GM12878 (cell line): ENCODE data around the gene GNAI2. TPM values are rescaled to one million over a fixed set of nuclear protein-coding genes. Genes with fewer than 3 reads are reported as not detected.

Source experiments
- ATAC-seq: fragments of 200-7000 bp; cut with Tn5 transposase; 3 replicates; pipeline ENCODE4 v1.9.1; 2020; ENCODE audit warnings: mild to moderate bottlenecking, moderate library complexity
- BruUV-seq: library from RNA; stranded (reverse); fragments of 400-500 nt; replicated peaks from 2 replicates; lab custom pipeline; 2021; lab: Mats Ljungman, UMichigan
- CTCF ChIA-PET: fragments of 300-600 bp; sonication (Branson Sonifier 250); formaldehyde crosslinking; extraction: SDS; loops from one replicate; lab custom pipeline; 2021; ENCODE audit warnings: inconsistent platforms; lab: Yijun Ruan, JAX
- POLR2A ChIA-PET: fragments of 350-600 bp; formaldehyde crosslinking; extraction: SDS; loops from one replicate; lab custom pipeline; 2021; ENCODE audit warnings: inconsistent platforms; lab: Charles Lee
- RAD21 ChIA-PET: fragments of 300-600 bp; sonication (Branson Sonifier 250); formaldehyde crosslinking; loops from one replicate; lab custom pipeline; 2023; ENCODE audit warnings: antibody characterized with exemption; ENCODE audit not compliant: unreplicated experiment; lab: Charles Lee
- SMC1A ChIA-PET: fragments of 300-600 bp; sonication (Branson Sonifier 250); formaldehyde crosslinking; loops from one replicate; lab custom pipeline; 2023; ENCODE audit not compliant: unreplicated experiment, uncharacterized antibody; lab: Charles Lee
- DNase-seq: peaks from one replicate; pipeline ENCODE4 v3.0.0-alpha.2; 2011; ENCODE audit warnings: low read depth, low spot score
- FAIRE-seq: peaks from 3 replicates; lab custom pipeline; 2011; peaks lifted over from hg19 to GRCh38; lab: Jason Lieb, UNC
- H2AFZ ChIP-seq: 2 replicates; pipeline ENCODE4 v1.6.0; 2011; ENCODE audit warnings: low read depth, low read length, control low read depth; ENCODE audit not compliant: control insufficient read depth
- H3K27ac ChIP-seq: 2 replicates; pipeline ENCODE4 v1.5.1; 2011; ENCODE audit warnings: control low read depth; ENCODE audit not compliant: control insufficient read depth, insufficient read depth
- H3K27me3 ChIP-seq, 2 experiments: replicated peaks in 1 of 2; 2 replicates each; pipeline versions ENCODE4 v1.6.0 to v1.6.1; 2011; ENCODE audit warnings: low read length in 1 of 2; ENCODE audit not compliant: control insufficient read depth in 2 of 2, insufficient read depth in 2 of 2
- H3K36me3 ChIP-seq, 2 experiments: 2 replicates each; pipeline ENCODE4 v1.5.1; 2011; ENCODE audit warnings: low read length in 1 of 2; ENCODE audit not compliant: control insufficient read depth in 2 of 2, insufficient read depth in 2 of 2
- H3K4me1 ChIP-seq: 2 replicates; pipeline ENCODE4 v1.6.1; 2011; ENCODE audit warnings: mild to moderate bottlenecking, low read length, moderate library complexity, mixed read lengths; ENCODE audit not compliant: control insufficient read depth, insufficient read depth
- H3K4me2 ChIP-seq: 2 replicates; pipeline ENCODE4 v1.6.0; 2011; ENCODE audit warnings: control low read depth; ENCODE audit not compliant: control insufficient read depth, insufficient read depth
- H3K4me3 ChIP-seq: fragments of 200-600 bp; sonication (generic); 2 replicates; pipeline ENCODE4 v1.5.1; 2016
- H3K79me2 ChIP-seq: 2 replicates; pipeline ENCODE4 v1.6.0; 2011; ENCODE audit warnings: low read length; ENCODE audit not compliant: control insufficient read depth, insufficient read depth
- H3K9ac ChIP-seq: 2 replicates; pipeline ENCODE4 v1.8.0; 2011; ENCODE audit warnings: low read length, control low read depth, mixed read lengths; ENCODE audit not compliant: control insufficient read depth, insufficient read depth
- H3K9me3 ChIP-seq: replicated peaks from 3 replicates; pipeline ENCODE4 v1.5.1; 2011; ENCODE audit warnings: mild to moderate bottlenecking, low read length; ENCODE audit not compliant: control insufficient read depth, insufficient read depth
- H4K20me1 ChIP-seq: 2 replicates; pipeline ENCODE4 v1.6.0; 2011; ENCODE audit not compliant: control insufficient read depth, insufficient read depth
- CEBPZ ChIP-seq: fragments of 150-350 bp; IDR thresholded peaks from 2 replicates; pipeline ENCODE4 v1.6.1; 2016; ENCODE audit warnings: low read depth, low read length
- CREB1 ChIP-seq: IDR thresholded peaks from 2 replicates; pipeline ENCODE4 v1.6.1; 2012; ENCODE audit warnings: low read depth, mild to moderate bottlenecking, inconsistent platforms
- E4F1 ChIP-seq: fragments of 450-650 bp; IDR thresholded peaks from 2 replicates; pipeline ENCODE4 v1.6.1; 2018; ENCODE audit warnings: borderline replicate concordance, mild to moderate bottlenecking; ENCODE audit not compliant: partially characterized antibody
- FOXM1 ChIP-seq: IDR thresholded peaks from 2 replicates; pipeline ENCODE4 v1.6.1; 2012; ENCODE audit warnings: low read depth, mild to moderate bottlenecking, inconsistent platforms, low read length, moderate library complexity
- HSF1 ChIP-seq: fragments of 150-350 bp; IDR thresholded peaks from 2 replicates; pipeline ENCODE4 v1.6.1; 2014; ENCODE audit warnings: mild to moderate bottlenecking, low read depth, low read length
- KLF5 ChIP-seq: fragments of 450-650 bp; IDR thresholded peaks from 2 replicates; pipeline ENCODE4 v1.6.1; 2014; ENCODE audit warnings: mild to moderate bottlenecking; ENCODE audit not compliant: partially characterized antibody
- NBN ChIP-seq: fragments of 450-650 bp; IDR thresholded peaks from 2 replicates; pipeline ENCODE4 v1.6.1; 2016
- SKIL ChIP-seq: fragments of 450-650 bp; IDR thresholded peaks from 2 replicates; pipeline ENCODE4 v1.6.1; 2017; ENCODE audit warnings: mild to moderate bottlenecking, low read depth, inconsistent platforms; ENCODE audit not compliant: poor library complexity, severe bottlenecking
- SPI1 ChIP-seq: IDR thresholded peaks from 2 replicates; pipeline ENCODE4 v1.6.1; 2011; ENCODE audit warnings: low read depth, mild to moderate bottlenecking, low read length, moderate library complexity, borderline replicate concordance; ENCODE audit not compliant: insufficient read depth
- SRF ChIP-seq, 2 experiments: IDR thresholded peaks; 2 replicates each; pipeline ENCODE4 v1.6.1; 2011; ENCODE audit warnings: low read depth in 2 of 2, low read length in 2 of 2, mild to moderate bottlenecking in 1 of 2, moderate library complexity in 1 of 2
- TBL1XR1 ChIP-seq: IDR thresholded peaks from 2 replicates; pipeline ENCODE4 v1.6.1; 2012; ENCODE audit warnings: low read depth, low read length, improper control_type of control experiment
- TCF12 ChIP-seq: IDR thresholded peaks from 2 replicates; pipeline ENCODE4 v1.6.1; 2011; ENCODE audit warnings: low read depth, mild to moderate bottlenecking, low read length
- ZNF24 ChIP-seq: fragments of 450-650 bp; IDR thresholded peaks from 2 replicates; pipeline ENCODE4 v1.6.1; 2017; ENCODE audit warnings: antibody characterized with exemption, mild to moderate bottlenecking
- WGBS: methylation state at CpG from one replicate; pipeline ENCODE4 v1.1.6; 2016; ENCODE audit warnings: low lambda C conversion rate; ENCODE audit not compliant: insufficient replicate concordance, insufficient coverage; ENCODE audit errors: missing lambda C conversion rate; 5-methylcytosine and 5-hydroxymethylcytosine counted together
- in situ Hi-C: fragments of 300-500 bp; cut with MboI; formaldehyde crosslinking; loops from 9 replicates; pipeline ENCODE4 v1.14.3; 2018; ENCODE audit warnings: mixed read lengths
- intact Hi-C: fragments of 100-400 bp; cut with micrococcal nuclease; formaldehyde crosslinking; loops from one replicate; pipeline ENCODE4 v1.14.2; 2022; ENCODE audit not compliant: unreplicated experiment
- polyA plus RNA-seq, 11 experiments: library from polyadenylated mRNA; depleted of rRNA in 4 of 11; unstranded in 6 of 11; stranded (reverse) in 5 of 11; fragments of >200 nt; fragmentation: Nextera tagmentation in 4 of 11; fragmentation: Illumina TruSeq in 1 of 11; extraction: Ambion mirVana in 4 of 11; extraction: Trizol in 1 of 11; gene quantifications; 1 replicate in 1 of 11; 2 replicates in 10 of 11; pipeline versions ENCODE4 v1.2.1 to v1.2.3, GENCODE V29; 2011 to 2016; ENCODE audit warnings: inconsistent platforms in 2 of 11, missing spikeins in 2 of 11, low read depth in 1 of 11
- total RNA-seq, 4 experiments: library from RNA; depleted of rRNA in 3 of 4; stranded (reverse); fragments of >200 nt in 3 of 4; fragmentation: Illumina TruSeq in 1 of 4; extraction: Trizol in 1 of 4; gene quantifications; 2 replicates each; pipeline versions ENCODE4 v1.2.1 to v1.2.3, GENCODE V29; 2013 to 2021

Gene GNAI2
- total and polyA plus RNA-seq, 10 of the 15 experiments (the other 5 are each of a cell fraction or from before 2014, with no cell fraction given), result 5.0 to 346 (median 237) TPM

GRCh38 chr3:50259432-50260026, 23.5 kb downstream of the GNAI2 start:
- H3K36me3 ChIP-seq, result peaks cover 15 to 28% of the 10 kb centered on the region in 2 experiments; a peak in 3 of 4 replicates
- no peak overlapping the region; the same call in 1 of the 2 replicates for H3K4me3 ChIP-seq
- peak; percentile 36 for ATAC-seq
- H3K27me3 ChIP-seq, result no peaks in the 10 kb centered on the region
- 57% methylated on average over 18 of the region's 18 CpGs for WGBS
- ChIA-PET CTCF (interaction anchor here (1.0 to 7.9 kb wide), 9 partner anchors 8 to 65 kb away, joined by 3 to 44 read pairs (median 7); partner anchors contain the start of genes GNAI2, HYAL3, NAA80 and SEMA3B), POLR2A (interaction anchor here (0.6 to 1.9 kb wide), 7 partner anchors 11 to 505 kb away, joined by 3 to 7 read pairs (median 4); partner anchors contain the start of genes GNAI2 and LSMEM2), SMC1A (interaction anchor here (1.1 to 2.9 kb wide), 3 partner anchors 13 to 15 kb away, joined by 3 to 10 read pairs (median 5); no protein-coding TSS in a partner anchor), RAD21 (interaction anchor here (0.7 to 2.2 kb wide), 8 partner anchors 12 to 65 kb away, joined by 3 to 18 read pairs (median 6); no protein-coding TSS in a partner anchor)
- no peak overlapping the region for H2AFZ ChIP-seq
- peaks cover 13% of the 10 kb centered on the region; the same call in 1 of the 3 replicates for H3K9me3 ChIP-seq
- in situ Hi-C loops, result no loop called here
- peak overlapping the region; percentile 52 for H3K4me2 ChIP-seq
- H3K27ac ChIP-seq, result no peak overlapping the region
- no TSS peak for BruUV-seq
- DNase-seq, result no peak
- no peak for FAIRE-seq
- H4K20me1 ChIP-seq, result no peaks in the 10 kb centered on the region
- no peak overlapping the region; the same call in 1 of the 2 replicates for H3K9ac ChIP-seq
- intact Hi-C loops, result no loop called here
- peaks cover 14% of the 10 kb centered on the region for H3K4me1 ChIP-seq
- no peaks in the 10 kb centered on the region for H3K79me2 ChIP-seq
- TF ChIP-seq CREB1 (no peak), FOXM1 (0 out of 2 replicates have a peak, but pooled peaks have one; percentile 6), SPI1 (no peak), SRF (IDR thresholded peaks at IDR 0.05; ENCODE audit: low read depth in 2 of 2, low read length in 2 of 2) (no peak), HSF1 (no peak), E4F1 (no peak), CEBPZ (no peak), ZNF24 (no peak), SKIL (no peak), TBL1XR1 (no peak), KLF5 (no peak), NBN (no peak), TCF12 (no peak)
